Posterior vena cava (tissue), 2 donors: Measurements from ENCODE around the gene KCTD12. TPM values are rescaled to one million over a fixed set of nuclear protein-coding genes. Genes with fewer than 3 reads are reported as not detected.

Experiments
- DNase-seq: peaks from one replicate; pipeline ENCODE4 v3.0.0-alpha.2; 2020; ENCODE audit warnings: low spot score
- intact Hi-C, 2 donors: fragments of 100-400 bp; cut with DNase I; formaldehyde crosslinking; loops; one replicate each; pipeline versions ENCODE4 v1.14.1 to v1.14.2; 2022 to 2023
- total RNA-seq, 2 donors: library from RNA; stranded (reverse); fragmentation: NEBNext Ultra II Directional; extraction: Animal tissue kit (Norgen Biotek cat#: 25700); gene quantifications; one replicate each; pipeline ENCODE4 v1.2.1, GENCODE V29; 2021
- donor health status: DM: yes; HTN: yes; CAD: no.
- donor health status: DM: yes; HTN: yes; CAD: no.

Gene KCTD12
- total RNA-seq, 2 donors from 2014 or later: 103 to 112 TPM

GRCh38 chr13:76832258-76832988 is 53.8 kb downstream of the KCTD12 start:
- DNase-seq: no peak
- intact Hi-C loops: no loop called here

- intact Hi-C loops: loop anchor here in 1 of 2 donors (2.0 kb wide), 1 partner anchor 60 kb away; no protein-coding TSS in a partner anchor
Measured at GRCh38 chr13:76830805-76831204, 55.4 kb downstream of the KCTD12 start.

More at GRCh38 chr13:76830805-76831204, 55.4 kb downstream of the KCTD12 start:
- no peak for DNase-seq

Other genes with a start within 250 kb of the KCTD12 start
- gene ACOD1, start 62.1 kb upstream of the KCTD12 start, total RNA-seq: not detected
- gene CLN5, start 105.7 kb upstream of the KCTD12 start, total RNA-seq: 10 to 100 TPM; 22.0 to 40.2 TPM
- gene FBXL3, start 140.8 kb upstream of the KCTD12 start, total RNA-seq: 10 to 100 TPM; 75.7 to 76.2 TPM